Activated T-cell treated with anti-CD3 and anti-CD28 coated beads for 4 hours (primary cell): ENCODE results near the gene ITGA1.

ENCODE experiments used
- DNase-seq: peaks from one replicate; pipeline ENCODE4 v3.0.0-alpha.2; 2020

The ITGA1 gene

DNA sequence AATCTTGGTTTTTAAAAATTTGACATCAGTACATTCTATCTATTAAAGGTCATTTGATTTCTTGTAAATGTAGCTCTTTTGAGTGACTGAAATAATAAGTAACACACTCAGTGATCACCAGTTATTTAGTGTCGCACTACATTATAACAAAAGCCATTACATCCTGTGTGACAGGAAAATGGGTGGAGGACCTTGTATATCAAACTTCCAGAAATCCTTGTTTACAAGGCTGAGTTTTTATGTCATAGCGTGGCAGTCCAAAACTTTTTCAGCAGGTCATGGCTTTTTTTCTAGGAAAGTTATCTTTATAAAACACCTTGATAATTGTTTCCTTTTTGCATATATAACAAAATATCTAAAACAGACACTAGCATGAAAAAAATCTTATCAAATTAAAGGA lies 14.4 kb upstream of the ITGA1 start:
- DNase-seq = no peak

GRCh38 chr5:52774005-52774410 lies 13.7 kb upstream of the ITGA1 start:
- DNase-seq = no peak

GRCh38 chr5:52776116-52776515 lies 11.6 kb upstream of the ITGA1 start:
- no peak for DNase-seq

DNA sequence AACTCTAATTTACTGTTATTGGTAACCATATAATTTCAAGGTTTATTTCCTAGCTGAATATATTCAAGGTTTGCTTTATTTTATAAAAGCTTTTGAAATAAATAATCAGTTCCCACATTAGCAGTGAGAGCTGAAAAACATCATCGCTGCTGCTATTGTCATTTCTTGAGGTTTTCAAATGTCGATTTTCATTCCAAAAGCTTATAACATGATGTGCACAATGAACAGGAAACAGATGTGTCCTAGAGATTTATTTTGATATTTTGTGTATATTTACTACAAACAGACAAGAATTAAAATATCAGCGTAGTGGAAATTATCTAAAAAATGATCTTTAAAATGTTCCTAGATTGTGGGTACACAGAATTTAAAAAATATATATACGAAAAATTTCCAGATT lies 10.5 kb upstream of the ITGA1 start:
- DNase-seq = no peak

GRCh38 chr5:52778781-52779180 lies 8.9 kb upstream of the ITGA1 start:
- no peak for DNase-seq

- DNase-seq = no peak
These were observed 8.5 kb upstream of the ITGA1 start for GRCh38 chr5:52779213-52779612.

DNA sequence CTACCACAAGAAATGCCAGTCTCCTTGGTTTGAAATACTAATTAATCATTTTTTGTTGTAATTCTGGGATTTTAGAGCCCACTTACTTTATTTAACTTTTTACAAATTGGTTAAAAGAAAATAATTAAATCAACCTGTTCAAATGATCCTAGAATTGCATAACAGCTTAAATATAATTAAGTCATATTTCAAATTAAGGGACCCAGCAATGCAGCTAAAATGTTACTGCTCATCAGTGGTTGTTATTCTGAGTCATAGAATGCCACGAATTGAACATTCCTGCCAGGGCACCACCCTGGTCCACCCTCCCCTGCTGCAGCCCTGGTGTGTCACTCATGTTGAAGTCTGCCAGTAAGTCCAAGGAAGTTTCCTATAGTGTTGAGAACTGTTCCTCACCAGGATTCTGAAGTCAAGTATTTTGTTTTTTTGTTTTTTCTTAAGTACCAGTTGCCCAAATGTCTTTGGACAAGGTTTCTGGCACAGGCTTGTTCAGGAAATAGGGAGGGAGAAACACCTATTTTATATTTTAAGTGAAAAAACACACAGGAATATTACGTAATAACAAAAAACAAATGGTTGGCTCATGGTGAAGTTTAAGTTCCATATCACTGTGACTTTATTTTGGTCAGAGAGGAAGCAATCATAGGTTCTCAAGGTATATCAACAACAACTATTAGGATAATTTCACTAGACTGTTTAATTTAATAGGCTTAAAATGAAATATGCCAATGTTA lies 4.3 kb upstream of the ITGA1 start:
- no peak for DNase-seq

DNA sequence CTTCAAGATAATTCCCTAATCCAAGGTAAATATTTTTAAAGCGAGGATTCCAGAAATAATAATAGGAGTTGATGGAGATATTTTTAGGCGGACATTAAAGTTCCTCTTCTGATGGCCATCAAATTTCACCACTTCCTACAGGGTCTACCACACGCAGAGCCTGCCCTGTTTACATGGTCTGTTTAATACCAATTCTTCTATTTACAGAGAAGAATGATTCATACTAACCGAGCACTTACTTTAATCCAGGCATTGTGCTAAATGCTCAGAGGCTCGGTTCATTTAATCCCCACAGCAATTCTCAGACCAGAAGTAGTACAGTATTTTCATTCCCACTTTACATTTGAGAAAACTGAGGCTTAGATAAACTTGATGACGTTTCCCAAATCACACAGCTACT lies 3.0 kb upstream of the ITGA1 start:
- DNase-seq = no peak

GRCh38 chr5:52786391-52786790 lies 1.3 kb upstream of the ITGA1 start:
- no peak for DNase-seq

DNA sequence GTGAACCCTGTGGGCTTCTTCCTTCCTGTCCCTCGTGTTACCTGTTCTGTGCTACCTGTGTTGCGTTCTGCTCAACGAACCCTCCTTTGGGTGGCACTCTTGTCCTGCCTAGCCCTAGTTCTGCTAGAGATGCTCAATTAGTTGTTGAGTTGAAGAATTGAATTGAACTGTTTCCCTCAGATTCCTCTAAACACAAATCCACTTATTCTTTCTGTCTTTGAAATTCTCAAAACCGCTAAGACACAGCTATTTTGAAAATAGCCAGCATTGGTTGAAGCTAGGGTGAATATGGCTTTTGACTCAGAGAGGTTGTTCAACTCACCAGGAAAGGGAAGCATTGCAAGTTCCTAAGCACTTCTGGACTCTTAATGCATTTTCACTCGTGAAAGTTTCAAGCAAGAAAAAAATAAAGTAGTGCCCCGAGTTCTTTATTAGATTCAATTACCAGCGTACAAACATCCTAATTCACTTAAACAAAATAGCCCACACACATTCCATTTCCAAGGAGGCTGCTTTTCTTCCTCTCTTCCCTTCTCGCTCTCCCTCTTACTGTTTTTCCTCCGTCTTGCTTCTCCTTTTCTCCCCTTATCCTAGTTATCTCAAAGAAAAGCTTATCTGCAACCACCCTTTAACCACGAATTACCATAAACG lies 642 bp upstream of the ITGA1 start:
- peak; percentile 21 for DNase-seq

GRCh38 chr5:52788505-52788821 lies 747 bp downstream of the ITGA1 start:
- DNase-seq = no peak

GRCh38 chr5:52789378-52789777 lies 1.7 kb downstream of the ITGA1 start:
- DNase-seq = no peak

- no peak for DNase-seq
These were observed 2.1 kb downstream of the ITGA1 start for GRCh38 chr5:52789851-52790250.

DNA sequence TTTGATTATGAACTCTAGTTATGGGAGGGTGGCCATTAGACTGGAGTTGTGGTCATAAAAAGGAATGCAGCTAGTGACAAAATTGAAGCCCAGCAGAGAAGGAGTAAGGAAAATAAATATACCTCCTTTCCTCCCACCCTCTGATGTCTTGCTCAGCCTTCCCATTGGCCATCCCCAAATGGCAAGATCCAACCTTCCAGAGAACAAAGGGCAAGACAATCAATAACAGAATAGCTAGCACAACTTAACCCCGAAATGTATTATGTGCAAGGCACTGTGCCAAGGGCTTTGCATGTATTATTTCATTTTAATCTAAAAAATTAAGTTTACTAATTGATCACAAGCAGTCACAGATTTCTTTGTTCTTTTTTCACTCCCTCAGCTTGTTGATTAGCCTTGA lies 3.6 kb downstream of the ITGA1 start:
- DNase-seq = no peak

DNA sequence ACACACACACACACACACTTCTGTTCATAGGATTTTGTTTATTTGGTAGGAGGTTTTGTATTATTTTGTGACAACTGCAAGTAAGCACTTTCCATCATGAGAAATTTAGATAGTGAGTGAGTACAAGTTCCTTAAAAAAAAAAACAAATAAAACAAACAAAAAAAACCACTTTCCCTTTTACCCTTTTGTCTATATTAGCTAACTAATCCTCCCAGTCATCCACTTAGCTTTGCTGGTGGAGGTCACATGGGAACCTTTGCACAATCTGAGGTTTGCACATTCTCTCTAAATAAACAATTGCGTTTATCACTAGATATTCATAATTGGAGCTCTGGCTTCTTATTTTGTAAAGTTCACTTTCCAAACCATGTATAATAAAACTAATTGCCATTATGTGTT lies 6.8 kb downstream of the ITGA1 start:
- DNase-seq = no peak

GRCh38 chr5:52796031-52796430 lies 8.3 kb downstream of the ITGA1 start:
- DNase-seq = no peak

GRCh38 chr5:52796516-52797103 lies 8.9 kb downstream of the ITGA1 start:
- DNase-seq = no peak

- DNase-seq = no peak
These were observed 11.2 kb downstream of the ITGA1 start for GRCh38 chr5:52798938-52799337.

DNA sequence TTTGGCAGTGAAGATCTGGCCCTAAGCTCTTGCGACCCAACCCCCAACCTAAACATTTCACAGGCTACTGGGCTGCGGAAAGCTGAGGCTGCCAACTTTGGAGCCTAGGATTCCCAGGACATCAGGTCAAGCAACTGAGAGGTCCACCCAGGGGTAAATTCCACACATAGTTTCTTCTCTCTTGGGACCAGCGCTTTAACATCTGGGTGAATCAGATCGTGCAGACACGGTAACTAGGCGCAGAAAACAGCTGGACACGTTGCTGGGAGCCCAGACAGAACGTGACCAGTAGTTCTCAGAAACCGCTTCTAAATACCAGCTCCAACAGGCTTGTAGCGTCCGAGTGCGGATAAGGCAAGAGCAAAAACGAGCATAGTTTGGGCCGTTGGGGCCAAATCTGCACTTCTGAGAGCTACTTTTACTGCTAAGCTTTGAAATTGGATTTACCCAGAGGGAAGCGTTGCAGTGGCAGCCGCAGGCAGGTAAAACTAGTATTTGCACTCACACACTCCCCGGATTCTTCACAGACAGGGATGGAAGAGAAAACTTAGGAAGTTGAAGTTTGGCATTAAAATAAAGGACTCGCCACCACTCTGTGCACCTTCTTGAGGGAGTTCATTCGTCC lies 11.8 kb downstream of the ITGA1 start:
- DNase-seq = peak; percentile 7

DNA sequence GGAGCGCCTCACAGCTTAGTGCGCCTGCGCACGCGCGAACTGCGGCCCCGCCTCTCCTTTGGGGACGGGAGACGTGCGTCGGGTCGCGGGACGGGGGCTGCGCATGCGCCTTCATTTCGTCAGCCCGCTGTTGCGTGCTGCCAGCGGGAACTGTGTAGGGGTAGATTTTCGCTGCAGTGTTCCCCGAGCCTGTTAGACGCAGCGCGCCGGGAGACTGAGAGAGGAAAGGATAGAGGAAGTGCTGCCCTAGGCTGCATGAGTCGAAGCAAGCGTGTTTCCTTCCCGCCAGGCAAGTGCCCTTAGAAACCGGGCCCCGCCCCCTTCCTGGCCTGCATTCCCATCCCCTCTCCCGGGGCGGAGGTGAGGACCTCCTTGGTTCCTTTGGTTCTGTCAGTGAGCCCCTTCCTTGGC lies 12.3 kb downstream of the ITGA1 start:
- peak; percentile 91 for DNase-seq

GRCh38 chr5:52800394-52801213 lies 12.9 kb downstream of the ITGA1 start:
- DNase-seq = peak; percentile 14

GRCh38 chr5:52801329-52801728 lies 13.6 kb downstream of the ITGA1 start:
- DNase-seq = no peak

DNA sequence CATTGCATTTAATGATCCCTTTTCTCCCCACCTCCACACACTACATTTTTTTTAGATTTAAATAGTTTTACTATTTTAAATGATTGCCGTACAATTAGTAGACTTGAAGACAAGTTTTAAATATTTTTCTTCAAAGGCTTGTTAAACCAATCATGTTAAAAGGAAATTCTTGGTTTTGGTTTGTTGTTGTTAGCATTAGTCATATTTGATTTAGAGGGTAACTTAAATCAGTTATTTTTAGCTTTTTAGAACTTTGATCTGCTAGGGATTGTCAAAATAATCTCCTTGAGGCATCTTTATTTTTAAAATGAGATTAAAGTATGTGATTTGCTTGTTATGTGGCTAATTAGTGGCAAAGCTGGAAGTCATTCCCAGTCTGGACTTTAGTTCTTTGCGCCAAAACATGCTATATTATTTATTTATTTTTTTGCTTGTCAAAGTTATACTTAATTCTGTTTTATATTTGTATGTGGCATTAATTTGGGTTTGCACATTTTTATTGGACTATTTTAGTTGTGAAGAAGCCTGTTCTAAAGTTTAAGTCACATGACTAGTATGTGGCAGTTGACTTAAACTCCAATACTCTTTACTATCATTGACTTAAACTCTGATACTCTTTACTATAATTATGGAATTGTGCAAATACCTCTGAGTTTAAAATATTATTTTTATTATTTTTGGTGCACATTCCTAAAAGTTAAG lies 14.7 kb downstream of the ITGA1 start:
- DNase-seq = no peak
